NCI-H1417 (cell line): ENCODE data around the gene JPH4.

Source experiments
- DNase-seq, 3 experiments: peaks; one replicate each; lab custom pipeline; 2025; lab: John Stamatoyannopoulos, UW

The JPH4 gene

DNA sequence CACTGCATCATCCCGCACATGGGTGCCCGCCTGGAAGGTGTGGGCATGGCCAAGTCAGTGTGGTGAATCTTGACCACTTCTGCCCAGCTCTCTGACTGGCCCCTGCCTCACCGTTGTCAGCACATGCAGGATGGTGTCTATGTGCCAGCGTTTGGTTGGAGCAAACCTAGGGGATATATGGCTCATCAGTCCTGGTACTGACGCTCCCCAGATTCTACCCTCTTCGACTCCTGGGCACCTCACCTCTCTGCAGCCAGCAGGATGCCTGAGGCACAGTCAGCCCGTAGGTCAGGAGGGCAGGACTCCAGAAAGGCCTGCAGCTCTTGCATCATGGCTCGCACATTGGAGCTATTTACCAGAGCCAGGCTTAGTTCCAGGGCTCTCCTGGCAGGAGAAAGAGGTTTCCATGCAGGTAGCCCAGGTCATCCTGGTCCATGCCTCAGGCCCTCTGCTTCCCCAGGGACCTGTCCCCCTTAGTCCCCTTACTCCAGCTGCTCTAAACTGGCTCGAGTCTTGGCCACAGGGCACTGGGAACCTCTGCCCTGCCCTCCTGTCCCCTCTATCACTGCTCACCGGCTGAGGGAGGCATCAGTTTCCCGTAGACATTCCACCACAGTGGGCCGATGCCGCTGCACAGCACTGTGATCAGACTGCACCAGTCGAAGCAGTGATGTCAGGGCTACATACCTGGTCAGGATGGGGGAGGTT is 15.0 kb downstream of the JPH4 start:
- no peak for DNase-seq

DNA sequence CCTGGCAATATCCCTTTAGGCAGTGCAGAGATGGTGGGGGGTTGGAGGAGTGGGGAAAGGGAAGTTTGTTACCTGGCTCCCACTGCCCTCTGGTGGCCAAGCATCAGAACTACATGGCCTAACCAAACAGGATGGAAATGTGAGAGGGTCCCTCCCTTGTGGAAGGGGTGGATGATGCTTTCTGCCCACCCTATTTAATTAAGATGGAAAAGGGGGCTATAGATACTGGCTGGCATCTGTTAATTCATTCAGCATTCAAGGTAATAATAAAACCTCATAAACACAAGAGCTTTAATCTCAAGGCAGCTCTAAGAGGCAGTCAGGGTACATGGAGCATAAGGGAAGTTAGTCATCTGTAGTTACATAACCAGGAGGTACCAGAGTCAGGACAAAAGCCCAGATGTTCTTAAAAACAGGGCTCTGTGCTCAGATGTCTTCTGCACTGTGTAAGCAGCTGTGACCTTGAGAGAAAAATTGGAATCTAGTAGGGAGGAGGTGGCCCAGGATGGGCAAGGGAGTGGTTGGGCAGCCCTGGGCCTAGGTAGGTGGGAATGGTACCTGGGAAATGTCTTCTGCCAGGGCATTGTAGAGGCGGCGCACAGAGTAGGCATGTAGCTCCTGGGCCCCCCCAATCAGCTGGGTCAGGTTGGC is 15.6 kb downstream of the JPH4 start:
- peak; percentile 45 to 74 (median 65) for DNase-seq

DNA sequence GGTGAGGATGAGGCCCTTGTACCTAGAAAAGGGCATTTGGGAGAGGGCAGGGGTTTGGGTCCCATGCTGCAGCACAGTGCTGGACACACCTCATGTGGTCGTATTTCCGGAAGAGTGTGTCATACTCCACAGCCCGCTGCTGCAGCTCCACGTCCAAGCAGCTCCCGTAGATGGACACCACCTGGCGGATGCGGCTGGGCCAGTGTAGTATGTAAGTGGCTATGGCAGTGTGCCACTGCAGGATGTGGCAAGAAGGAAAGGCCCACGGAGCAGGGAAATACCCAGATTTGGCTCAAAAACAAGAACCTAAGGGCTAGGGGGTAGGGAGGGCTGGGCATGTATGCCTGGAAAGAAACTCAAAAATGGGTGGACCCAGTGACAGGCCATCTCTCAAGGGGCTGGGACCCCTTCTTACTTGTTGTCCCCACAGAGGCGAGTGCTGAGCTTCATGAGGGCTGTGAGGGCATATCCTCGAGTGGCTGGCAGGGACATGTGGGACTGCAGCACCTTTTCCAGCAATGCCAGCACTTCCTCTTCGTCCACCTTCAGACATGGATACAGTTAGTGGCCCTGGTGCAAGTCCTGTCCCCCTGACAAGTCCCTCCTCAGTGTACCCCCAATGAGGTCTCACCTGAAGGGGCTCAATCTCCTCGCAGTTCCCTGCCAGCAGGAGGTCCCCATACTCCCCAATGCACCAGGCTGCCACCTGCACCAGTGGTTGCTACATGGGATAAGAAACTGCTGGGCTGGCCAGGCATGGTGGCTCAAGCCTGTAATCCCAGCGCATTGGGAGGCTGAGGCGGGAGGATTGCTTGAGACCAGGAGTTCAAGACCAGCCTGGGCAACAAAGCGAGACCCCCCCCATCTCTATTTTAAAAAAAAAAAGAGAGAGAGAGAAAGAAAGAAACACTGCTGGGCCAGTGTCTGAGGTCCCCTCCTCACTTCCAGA is 16.4 kb downstream of the JPH4 start:
- DNase-seq, result no peak

DNA sequence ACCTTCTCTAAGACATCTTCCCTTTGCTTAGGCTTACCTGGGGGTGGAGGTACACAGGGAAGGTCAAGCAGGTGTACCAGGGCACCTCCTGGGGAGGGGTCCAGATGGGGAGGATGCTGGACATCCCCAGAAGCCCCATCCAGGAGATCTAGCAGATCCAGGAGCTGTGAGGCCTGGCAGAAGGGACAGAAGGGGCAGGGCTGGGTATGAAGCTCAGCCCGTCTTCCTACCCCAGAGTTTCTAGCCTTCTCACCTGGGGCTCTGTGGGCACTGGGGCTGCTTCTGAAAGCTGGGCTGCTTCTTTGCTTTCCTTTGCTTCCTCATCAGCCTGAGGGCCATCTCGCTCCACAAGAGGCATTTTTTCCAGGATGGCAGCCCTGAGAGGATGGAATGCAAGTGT is 17.3 kb downstream of the JPH4 start:
- DNase-seq, result no peak

DNA sequence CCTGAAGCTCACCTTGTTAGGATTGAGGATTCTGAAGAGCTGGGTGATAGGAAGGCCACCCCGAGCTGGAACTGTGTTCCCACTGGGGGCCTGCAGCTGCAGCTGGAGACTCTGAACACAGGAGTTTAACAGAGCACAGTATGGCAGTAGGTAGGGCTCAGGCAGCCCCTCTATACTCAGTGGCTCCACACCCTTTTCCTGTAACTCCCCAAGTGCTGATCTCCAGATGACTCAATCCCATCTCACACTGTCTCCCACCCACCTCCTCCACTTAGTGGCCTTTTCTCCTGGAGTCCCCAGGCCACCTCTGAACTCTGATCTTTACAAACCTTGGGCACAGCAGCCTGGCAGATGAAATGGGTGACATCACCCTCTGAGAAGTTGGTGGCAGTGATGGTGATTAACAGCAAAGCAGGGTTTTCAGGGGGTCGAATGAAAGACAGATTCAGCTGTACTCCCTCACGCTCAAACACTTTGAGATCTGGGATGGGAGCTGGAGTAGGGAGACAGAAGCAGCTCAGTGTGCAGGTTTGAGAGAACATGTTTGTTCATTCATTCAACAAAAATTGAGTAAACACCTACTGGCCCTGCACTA is 18.6 kb downstream of the JPH4 start:
- no peak for DNase-seq

DNA sequence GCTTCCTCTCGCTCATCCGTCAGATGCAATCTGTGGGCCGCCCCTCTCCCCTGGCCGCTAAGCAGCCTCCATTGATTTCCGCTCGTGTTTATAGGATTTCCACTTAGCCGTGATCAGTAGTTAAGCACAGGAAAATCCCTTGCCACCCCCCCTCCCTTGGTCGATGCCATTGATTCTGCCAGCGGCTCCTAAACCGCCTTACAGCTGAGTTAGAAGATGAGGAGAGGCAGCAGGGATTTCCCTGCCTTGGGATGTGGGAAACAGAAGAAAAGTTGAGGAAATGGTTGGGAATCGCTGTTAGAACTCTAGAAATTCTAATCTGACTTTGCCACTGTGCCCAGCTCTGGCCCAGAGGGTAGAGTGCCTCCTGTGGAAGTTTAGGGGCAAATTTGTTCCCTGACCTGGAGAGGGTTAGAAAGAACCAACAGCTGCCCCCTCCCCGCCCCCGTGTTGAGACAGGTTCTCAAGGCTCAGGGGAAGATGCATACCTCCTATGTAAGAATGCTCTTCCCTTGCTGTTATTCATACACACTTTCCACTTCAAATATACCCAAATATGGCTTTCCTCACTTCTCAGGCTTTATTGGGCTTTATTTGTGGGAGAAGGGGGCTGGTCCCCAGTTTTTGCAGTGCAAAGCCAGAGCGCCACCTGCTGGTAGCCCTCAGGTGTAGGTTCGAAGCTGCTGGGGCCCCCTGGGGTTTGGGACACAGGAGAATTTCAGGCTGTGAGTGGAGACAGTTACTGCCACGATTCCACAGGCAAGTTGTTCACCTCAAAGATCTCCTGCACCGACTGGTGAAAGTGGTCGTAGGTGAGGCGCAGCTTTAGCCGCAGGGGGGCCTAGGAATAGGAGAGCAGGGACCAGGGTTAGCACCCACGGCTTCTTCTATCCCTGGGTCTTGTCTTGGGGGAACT is 19.3 kb downstream of the JPH4 start:
- peak; percentile 40 to 73 (median 49) for DNase-seq

DNA sequence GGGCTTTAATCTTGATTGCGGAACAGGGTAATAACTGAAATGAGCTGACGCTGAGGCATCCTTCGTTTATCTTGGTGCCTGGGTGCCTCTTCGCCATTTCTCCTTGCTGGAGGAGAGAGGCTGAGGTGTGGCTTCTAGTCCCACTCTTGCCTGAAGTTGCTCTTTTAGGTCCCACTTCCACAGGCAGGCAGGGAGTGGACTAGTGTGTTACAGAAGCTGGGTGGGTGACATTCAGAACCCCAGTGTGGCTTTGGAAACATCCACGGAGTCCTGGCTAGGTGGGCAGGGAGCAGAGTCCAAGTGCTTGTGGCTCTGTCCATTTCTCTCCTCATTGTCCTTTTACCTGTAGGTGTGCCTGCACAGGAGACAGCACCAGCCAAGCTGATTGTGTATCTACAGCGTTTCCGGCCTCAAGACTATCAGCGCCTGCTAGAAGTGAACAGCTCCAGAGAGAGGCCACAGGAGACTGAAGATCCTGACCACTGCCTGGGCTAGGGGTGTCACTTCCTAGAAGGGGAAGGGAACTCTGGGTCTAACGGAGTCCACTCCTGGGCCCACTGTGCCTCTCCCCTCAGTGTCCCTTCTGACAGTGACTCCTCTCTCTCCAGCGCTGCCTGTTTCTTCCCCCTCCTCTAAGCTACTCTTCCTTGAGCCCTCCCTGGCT is 20.1 kb downstream of the JPH4 start:
- no peak for DNase-seq

DNA sequence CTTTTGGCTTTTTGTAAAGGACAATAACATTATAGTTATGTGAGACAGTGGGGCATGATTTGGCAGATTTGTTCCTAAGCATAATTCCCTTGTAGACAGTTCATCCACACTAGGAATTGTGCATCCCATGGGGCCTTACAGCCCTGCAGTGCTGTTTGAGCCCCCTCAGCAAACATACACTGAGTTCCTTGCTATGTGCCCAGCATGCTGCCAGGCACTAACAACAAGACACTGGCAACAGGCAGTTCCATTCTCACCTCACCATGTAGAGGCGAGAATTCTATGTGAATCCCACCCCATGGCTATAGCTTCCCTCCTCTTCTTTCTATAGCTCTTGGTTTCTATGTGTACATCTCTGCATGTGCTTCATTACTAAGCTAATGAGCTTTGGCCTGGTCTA is 20.6 kb downstream of the JPH4 start:
- no peak for DNase-seq

DNA sequence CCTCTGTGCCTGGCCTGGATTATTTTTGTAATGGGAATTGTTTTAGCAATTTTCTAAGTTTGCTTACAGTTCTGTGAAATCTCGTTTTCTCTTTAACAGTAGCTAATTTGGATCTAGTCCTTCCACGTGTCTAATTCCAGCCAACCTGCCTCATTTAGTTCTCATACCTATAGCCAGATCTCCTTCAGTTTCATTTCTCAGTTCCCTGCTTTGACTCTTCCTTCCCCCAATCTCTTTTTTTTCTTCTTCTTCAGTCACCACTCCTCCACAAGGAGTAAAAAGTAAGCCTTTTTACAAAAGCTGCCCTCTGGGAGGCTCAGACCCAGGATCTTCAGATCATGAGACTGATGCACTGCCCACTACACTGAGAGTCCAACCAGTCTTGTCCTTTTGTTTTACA is 21.1 kb downstream of the JPH4 start:
- no peak for DNase-seq

DNA sequence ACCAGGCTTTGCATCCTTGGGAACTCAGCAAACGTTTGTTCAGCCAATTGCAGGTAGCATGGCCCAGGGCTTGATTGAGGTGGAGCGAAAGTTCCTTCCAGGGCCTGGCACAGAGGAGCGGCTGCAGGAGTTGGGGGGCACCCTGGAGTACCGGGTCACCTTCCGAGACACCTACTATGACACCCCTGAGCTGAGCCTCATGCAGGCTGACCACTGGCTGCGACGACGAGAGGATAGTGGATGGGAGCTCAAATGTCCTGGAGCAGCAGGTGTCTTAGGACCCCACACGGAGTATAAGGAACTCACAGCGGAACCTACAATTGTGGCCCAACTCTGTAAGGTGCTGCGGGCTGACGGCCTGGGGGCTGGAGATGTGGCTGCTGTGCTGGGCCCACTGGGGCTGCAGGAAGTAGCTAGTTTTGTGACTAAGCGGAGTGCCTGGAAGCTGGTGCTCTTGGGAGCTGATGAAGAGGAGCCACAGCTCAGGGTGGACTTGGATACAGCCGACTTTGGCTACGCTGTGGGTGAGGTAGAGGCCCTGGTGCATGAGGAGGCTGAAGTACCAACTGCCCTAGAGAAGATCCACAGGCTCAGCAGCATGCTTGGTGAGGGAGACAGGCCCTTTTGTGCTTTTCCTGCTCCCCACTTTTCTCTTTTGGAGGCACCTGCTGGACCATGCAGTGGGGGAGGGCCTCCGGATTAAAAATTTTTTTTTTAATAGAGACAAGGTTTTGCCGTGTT is 21.7 kb downstream of the JPH4 start:
- DNase-seq, result peak in 2 of 3 experiments; percentile 41 to 42

DNA sequence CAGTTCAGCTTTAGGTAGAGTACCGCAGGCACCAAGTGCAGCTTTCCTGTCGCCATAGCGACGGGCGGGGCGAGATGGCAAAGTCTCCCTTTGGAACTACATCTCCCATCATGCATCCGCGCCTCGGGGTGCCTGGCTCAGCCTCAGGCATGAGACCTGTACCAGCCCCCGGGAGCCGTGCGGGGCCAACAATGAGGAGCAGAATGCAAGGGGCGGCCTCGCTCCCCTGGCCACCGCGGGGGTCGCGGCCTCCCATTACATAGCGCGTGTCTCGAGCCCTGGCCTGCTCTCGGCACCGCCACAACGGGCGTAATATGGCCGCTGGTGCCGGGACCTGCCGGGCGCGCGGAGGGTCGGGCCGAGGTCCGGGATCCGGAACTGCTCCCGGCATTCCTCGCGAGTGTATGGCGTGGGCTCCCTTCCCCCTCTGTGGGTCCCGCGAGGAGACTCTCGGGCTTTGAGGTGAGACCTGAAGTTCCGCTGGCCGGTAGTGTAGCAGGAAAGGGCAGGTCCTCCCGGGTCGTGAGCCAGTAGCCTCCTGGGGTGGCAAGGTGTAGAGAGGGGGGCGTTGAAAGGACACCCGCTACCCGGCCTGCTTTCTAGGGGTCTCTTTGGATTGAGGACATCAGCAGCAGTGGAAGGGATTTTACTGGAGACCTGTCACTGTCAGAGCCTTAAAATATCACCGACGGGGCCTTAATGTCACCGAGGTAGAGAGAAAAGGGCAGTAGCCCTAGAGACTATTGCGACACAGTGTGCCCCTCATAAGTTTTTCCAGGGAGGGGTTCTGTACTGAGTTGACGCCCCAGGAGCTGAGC is 22.5 kb downstream of the JPH4 start, which contains the start of gene THTPA:
THTPA (plus strand) TSS at position 390 of the 818 bp plus-strand sequence. CDS start 487 bp downstream, outside the sequence.
- peak; percentile 91 to 96 (median 95) for DNase-seq

DNA sequence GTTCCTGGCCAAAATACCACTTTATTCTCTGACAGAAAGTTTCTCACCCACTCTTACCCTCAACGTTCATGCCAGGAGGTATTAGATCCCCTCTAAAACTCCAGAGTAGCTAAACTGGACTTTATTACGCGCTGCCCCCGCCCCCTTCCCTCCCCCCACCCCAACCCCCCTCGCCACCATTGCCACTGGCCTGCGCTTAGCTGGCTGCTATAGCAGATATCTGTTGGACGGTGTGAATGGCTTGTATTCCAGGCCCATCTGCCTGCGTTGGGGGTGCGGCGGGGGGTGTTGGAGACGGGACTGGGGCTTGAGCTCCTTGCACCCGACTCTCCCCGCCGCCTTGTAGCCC is 23.1 kb downstream of the JPH4 start:
- DNase-seq, result no peak

DNA sequence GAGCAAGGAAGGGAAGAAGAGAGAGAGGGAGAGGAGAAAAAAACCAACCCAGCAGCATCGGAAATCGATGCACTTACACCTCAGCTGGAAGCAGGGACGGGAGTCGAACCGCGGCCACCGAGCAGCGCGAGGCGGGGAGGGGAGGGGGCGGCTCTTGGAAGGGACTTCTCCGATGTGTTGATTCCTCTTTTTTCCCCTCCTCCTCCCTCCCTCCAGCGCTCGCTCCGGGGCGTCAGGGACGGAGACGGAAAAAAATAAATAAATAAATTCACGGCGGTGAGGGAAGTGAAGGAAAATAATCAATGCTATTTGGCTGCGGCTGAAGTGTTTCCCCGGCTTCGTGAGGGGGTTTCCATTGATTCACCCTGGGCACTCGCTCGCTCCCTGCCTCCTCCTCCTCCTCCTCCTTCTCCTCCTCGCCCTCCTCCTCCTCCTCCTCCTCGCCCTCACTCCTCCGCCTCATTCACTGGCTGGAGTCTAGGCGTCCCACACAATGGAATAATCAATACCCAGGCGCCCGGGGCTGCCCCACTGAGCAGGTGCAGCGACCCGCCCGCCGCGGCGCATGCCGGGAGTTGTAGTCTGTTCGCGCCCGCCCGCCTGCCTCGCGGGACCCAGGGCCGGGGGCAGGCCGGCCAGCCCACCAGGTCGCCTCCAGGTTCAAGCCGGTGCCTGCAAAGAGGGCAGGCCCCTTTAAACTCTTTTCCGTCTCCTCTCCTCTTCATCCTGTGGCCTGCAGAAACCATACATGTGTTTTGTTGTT is 27.1 kb downstream of the JPH4 start, which contains the start of gene ZFHX2:
ZFHX2 (minus strand) TSS at position 500 of the 763 bp plus-strand sequence. CDS start 16,440 bp downstream, outside the sequence.
- peak; percentile 89 to 96 (median 94) for DNase-seq

DNA sequence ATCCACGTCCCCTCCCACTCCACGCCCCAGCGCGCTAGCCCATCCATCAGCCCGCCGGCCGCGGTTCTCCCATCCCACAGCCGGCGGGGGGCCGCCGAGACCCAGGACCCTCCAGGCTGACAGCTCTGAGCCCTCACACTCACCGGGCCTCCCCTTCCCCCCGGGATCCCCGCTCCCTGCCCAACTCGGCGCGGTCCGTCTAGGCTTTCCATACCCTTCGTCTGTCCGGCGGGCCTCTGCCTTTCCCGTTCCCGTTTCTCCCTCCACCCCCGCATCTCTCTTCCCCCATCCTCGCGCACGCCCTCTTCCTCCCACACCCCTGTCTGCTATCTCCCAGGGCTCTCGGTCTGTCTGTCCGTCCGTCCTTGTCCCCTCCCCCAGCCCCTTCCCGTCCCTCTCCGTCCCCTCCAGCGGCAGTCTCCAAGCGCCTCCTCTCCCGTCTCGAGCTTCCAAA is 27.8 kb downstream of the JPH4 start:
- peak in 1 of 3 experiments; percentile 83 for DNase-seq

DNA sequence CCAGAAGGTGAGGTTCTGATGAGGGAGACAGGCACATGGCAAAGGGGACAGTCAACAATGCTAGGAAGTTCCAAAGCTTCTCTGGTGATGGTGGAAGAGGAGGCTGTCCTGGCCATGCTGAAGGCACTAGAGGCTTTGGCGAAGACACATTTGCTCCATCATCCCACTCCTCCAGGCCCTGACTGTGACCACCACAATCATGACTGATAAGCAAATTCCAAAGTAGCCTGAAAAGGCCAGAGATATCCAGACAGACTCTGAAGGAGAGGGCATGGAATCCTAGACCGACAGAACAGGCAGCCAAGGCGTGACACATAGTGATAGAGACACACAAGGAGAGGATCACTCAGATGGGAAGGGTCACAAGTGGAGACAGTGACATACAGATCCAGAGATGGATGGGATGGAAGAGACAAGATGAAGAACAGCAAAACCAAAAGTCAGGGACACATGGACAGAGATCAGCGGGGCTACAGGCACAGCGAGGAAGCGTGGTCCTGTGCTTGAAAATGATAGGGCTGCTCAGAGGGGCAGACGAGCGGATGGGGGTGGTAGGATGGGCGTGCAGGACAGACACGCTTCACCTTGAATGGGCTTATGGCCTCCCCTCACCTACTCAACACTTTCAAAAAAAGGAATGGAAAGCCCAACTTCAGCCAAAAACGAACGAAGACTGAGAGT is 28.3 kb downstream of the JPH4 start:
- DNase-seq, result peak in 1 of 3 experiments; percentile 52

DNA sequence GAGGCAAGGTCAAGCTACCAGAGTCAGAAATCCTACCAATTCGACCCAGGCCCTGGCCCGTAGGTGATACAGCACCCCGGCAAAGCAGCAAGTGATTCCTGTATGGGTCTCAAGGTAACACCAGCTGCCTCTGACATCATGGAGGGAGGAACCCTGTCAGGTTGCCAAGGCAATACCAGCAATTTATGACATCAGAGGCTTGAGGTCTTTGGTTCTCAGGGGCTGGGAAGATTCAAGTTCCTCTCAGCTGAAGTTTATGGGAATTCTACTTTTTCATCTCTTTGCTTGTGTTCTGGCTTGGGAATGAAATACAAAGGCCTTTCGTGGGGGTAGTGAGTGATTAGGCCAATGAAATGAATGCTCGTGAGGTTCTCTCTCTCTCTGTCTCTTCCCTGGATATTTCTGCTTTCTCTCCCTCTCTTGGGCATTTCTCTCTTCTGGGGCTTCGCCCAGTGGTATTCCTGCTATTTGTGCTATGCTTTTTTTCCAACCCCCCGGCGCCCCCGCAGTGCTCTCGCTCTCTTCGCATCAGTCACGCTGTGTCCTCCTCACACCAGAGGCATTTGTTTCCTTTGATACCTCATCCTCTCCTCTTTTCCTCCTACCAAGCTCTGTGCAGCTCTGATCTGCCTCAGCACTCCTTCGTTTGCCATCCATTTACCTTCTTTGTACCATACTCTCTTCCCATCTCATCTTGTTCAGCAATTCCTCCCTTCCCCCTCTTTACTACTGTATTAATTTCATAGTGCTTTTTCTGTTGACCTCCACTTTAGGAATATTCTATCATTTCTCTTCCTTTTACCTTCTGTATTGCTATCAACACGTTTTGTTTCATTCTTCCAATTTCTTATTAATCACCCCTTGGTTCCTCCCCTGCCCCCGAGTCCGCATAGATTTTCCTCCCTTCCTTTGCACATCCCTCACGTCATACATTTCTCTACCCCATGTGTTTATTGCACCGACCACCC is 30.0 kb downstream of the JPH4 start:
- DNase-seq, result peak in 1 of 3 experiments; percentile 12
